GM23248 (cell line): ENCODE measurements around the gene RPL39L. TPM values are rescaled to one million over a fixed set of nuclear protein-coding genes. Genes with fewer than 3 reads are reported as not detected.

Source experiments
- DNase-seq: peaks from one replicate; pipeline ENCODE4 v3.0.0-alpha.2; 2015
- H2AFZ ChIP-seq: fragments of 200-600 bp; sonication (generic); 2 replicates; pipeline ENCODE4 v1.6.1; 2016; ENCODE audit warnings: antibody characterized with exemption
- H3F3A ChIP-seq: fragments of 200-600 bp; sonication (generic); 2 replicates; pipeline ENCODE4 v1.6.1; 2016; ENCODE audit warnings: mild to moderate bottlenecking, antibody characterized with exemption, mixed run types; ENCODE audit not compliant: insufficient read depth
- H3K27ac ChIP-seq: fragments of 200-600 bp; sonication (generic); 2 replicates; pipeline ENCODE4 v1.5.1; 2016; ENCODE audit warnings: mild to moderate bottlenecking
- H3K27me3 ChIP-seq: fragments of 200-600 bp; sonication (generic); replicated peaks from 2 replicates; pipeline ENCODE4 v1.6.1; 2016; ENCODE audit warnings: mild to moderate bottlenecking; ENCODE audit not compliant: insufficient read depth
- H3K36me3 ChIP-seq: fragments of 200-600 bp; sonication (generic); 2 replicates; pipeline ENCODE4 v1.6.1; 2016; ENCODE audit warnings: low read depth, mild to moderate bottlenecking
- H3K4me1 ChIP-seq: fragments of 200-600 bp; sonication (generic); 2 replicates; pipeline ENCODE4 v1.6.1; 2016; ENCODE audit warnings: mild to moderate bottlenecking; ENCODE audit not compliant: insufficient read depth
- H3K4me2 ChIP-seq: fragments of 200-600 bp; sonication (generic); one replicate; pipeline ENCODE4 v1.6.1; 2016; ENCODE audit warnings: mild to moderate bottlenecking; ENCODE audit not compliant: unreplicated experiment
- H3K4me3 ChIP-seq: fragments of 200-600 bp; sonication (generic); 2 replicates; pipeline ENCODE4 v1.5.1; 2016; ENCODE audit warnings: mild to moderate bottlenecking
- H3K79me2 ChIP-seq: fragments of 200-600 bp; sonication (generic); 2 replicates; pipeline ENCODE4 v1.6.1; 2016; ENCODE audit warnings: mild to moderate bottlenecking; ENCODE audit not compliant: insufficient read depth
- H3K9ac ChIP-seq: fragments of 200-600 bp; sonication (generic); 2 replicates; pipeline ENCODE4 v1.6.1; 2016; ENCODE audit warnings: mild to moderate bottlenecking
- H3K9me2 ChIP-seq: fragments of 200-600 bp; sonication (generic); 2 replicates; pipeline ENCODE4 v1.6.1; 2016; ENCODE audit warnings: mixed run types, mild to moderate bottlenecking, moderate library complexity; ENCODE audit not compliant: insufficient read depth
- H3K9me3 ChIP-seq: fragments of 200-600 bp; sonication (generic); one replicate; pipeline ENCODE4 v1.6.1; 2017; ENCODE audit warnings: low read depth
- H4K20me1 ChIP-seq: fragments of 200-600 bp; sonication (generic); 2 replicates; pipeline ENCODE4 v1.6.0; 2016; ENCODE audit not compliant: insufficient read depth
- EZH2 ChIP-seq: fragments of 200-600 bp; sonication (generic); IDR thresholded peaks from 2 replicates; pipeline ENCODE4 v1.6.1; 2018; ENCODE audit warnings: antibody characterized with exemption, mild to moderate bottlenecking; ENCODE audit not compliant: insufficient read depth, poor library complexity, severe bottlenecking
- EZH2phosphoT487 ChIP-seq: fragments of 200-600 bp; sonication (generic); IDR thresholded peaks from 2 replicates; pipeline ENCODE4 v1.6.1; 2018; ENCODE audit warnings: antibody characterized with exemption, moderate library complexity, mild to moderate bottlenecking, low read depth; ENCODE audit not compliant: insufficient read depth
- WGBS, 2 experiments: methylation state at CpG; one replicate each; pipeline ENCODE4 v1.1.6; 2015 to 2017; ENCODE audit warnings: low lambda C conversion rate in 2 of 2, low coverage in 1 of 2; ENCODE audit errors: missing lambda C conversion rate in 2 of 2; 5-methylcytosine and 5-hydroxymethylcytosine counted together
- in situ Hi-C: fragments of 300-500 bp; cut with MboI; formaldehyde crosslinking; loops from 2 replicates; pipeline ENCODE4 v1.15.0; 2020
- polyA plus RNA-seq: library from polyadenylated mRNA; unstranded; fragments of >200 nt; fragmentation: Nextera tagmentation; extraction: Ambion mirVana; gene quantifications from 2 replicates; pipeline ENCODE4 v1.2.1, GENCODE V29; 2016
- total RNA-seq: library from RNA; depleted of rRNA; stranded (reverse); fragments of >200 nt; shearing (Covaris generic); gene quantifications from 2 replicates; pipeline ENCODE4 v1.2.3, GENCODE V29; 2014

The RPL39L gene
- total and polyA plus RNA-seq, 2 experiments from 2014 or later, result 12.8 to 22.0 TPM

DNA sequence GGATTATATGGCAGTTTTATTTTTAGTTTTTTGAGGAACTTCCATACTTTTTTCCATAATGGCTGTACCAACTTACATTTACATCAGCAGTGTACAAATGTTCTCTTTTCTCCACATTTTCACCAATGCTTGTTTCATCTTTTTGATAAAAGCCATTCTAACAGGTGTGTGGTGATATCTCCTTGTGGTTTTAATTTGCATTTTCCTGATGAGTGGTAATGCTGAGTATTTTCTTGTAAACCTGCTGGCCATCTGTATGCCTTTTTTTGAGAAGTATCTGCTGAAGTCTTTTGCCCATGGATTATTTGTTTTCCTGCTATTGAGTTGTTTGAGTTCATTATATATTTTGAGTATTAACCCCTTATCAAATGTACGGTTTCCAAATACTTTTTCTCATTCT lies 50.6 kb downstream of the RPL39L start:
- Histone ChIP-seq H3K79me2 (no peaks in the 10 kb centered on the region), H2AFZ (no peak overlapping the region), H3K36me3 (no peaks in the 10 kb centered on the region), H3K4me3 (no peak overlapping the region), H3K27ac (no peak overlapping the region), H3K9me3 (no peaks in the 10 kb centered on the region), H3K27me3 (no peaks in the 10 kb centered on the region), H4K20me1 (no peaks in the 10 kb centered on the region), H3K9me2 (no peaks in the 10 kb centered on the region), H3K4me2 (no peak overlapping the region), H3F3A (no peaks in the 10 kb centered on the region), H3K9ac (no peak overlapping the region), H3K4me1 (no peaks in the 10 kb centered on the region; the same call in 1 of the 2 replicates)
- 3 to 5% methylated on average over 1 of the region's 1 CpG for WGBS, 2 experiments
- in situ Hi-C loops, result no loop called here
- no peak for DNase-seq
- TF ChIP-seq EZH2 (no peak), EZH2phosphoT487 (no peak)

DNA sequence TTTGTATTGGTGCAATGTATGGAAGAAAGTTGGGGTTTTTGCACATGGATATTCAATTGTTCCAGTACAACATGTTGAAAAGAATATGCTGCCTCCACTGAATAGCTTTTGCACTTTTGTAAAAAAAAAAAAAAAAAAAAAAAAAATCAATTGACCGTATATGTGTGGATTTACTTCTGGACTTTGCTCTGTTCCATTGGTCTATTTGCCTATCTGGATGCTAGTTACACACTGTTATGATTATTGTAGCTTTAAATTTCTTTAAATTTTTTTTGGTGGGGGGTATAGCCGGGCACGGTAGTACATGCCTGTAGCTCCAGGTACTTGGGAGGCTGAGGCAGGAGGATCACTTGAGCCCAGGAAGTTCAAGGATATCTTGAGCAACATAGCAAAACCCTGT lies 52.5 kb downstream of the RPL39L start:
- Histone ChIP-seq H3K9me2 (no peaks in the 10 kb centered on the region), H3K4me2 (no peak overlapping the region), H3F3A (no peaks in the 10 kb centered on the region), H4K20me1 (no peaks in the 10 kb centered on the region), H3K4me1 (no peaks in the 10 kb centered on the region; the same call in 1 of the 2 replicates), H3K4me3 (no peak overlapping the region), H3K79me2 (no peaks in the 10 kb centered on the region), H2AFZ (no peak overlapping the region), H3K9ac (no peak overlapping the region), H3K27ac (no peak overlapping the region), H3K9me3 (no peaks in the 10 kb centered on the region), H3K27me3 (no peaks in the 10 kb centered on the region), H3K36me3 (no peaks in the 10 kb centered on the region)
- in situ Hi-C loops, result no loop called here
- 85 to 86% methylated on average over 3 of the region's 3 CpGs for WGBS, 2 experiments
- no peak for TF ChIP-seq EZH2phosphoT487
- no peak for TF ChIP-seq EZH2
- no peak for DNase-seq

DNA sequence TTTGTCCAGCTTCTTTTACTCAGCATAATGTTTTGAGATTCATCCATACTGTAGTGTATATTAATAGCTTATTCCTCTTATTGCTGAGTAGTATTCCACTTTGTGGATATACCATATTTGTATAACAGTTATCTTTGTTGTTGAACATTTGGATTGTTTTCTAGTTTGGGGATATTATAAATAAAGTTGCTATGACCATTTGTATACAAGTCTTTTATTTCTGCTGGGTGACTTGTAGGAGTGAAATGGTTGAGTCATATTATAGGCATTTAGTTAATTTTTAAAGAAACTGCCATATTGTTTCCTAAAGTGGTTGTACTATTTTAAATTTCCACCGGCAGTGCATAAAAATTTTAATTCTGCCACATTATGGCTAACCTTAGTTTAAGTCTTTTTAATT lies 53.4 kb downstream of the RPL39L start:
- WGBS, 2 experiments, result 46 to 48% methylated on average over 1 of the region's 1 CpG
- H3K9ac ChIP-seq, result no peak overlapping the region

DNA sequence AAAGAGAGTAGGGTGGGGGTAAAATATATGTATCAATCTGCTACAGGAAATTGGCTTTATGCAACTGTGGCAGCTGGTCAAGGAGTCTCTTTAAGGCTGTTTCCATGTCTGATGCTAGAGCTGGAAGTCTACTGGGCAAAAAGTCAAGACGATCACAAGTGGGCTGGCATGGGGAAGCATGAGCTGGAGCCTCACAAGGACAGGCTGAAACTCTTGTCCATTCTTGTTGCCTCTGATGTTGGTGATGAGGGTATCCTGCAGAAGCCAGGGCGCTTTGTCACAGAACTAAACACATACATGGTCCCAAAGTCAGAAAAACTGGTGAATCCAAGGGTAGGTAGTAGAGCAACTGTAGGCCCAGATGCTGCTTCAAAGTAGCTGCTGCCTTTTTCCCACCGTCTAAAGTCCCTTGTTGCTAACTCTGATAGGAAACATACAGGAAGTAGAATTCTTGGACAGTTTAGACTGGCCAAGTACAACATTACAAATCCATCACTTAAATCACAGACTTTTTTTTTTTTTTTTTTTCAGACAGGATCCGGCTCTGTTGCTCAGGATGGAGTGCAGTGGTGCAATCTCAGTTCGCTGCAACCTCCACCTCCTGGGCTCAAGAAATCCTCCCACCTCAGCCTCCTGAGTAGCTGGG lies 54.2 kb downstream of the RPL39L start:
- DNase-seq, result no peak
- H3K36me3 ChIP-seq, result no peaks in the 10 kb centered on the region
- no peaks in the 10 kb centered on the region for H4K20me1 ChIP-seq
- H3K4me1 ChIP-seq, result no peaks in the 10 kb centered on the region; the same call in 1 of the 2 replicates
- H3K79me2 ChIP-seq, result no peaks in the 10 kb centered on the region
- no peak overlapping the region for H3K27ac ChIP-seq
- TF ChIP-seq EZH2phosphoT487 (no peak), EZH2 (no peak)
- H3K9me3 ChIP-seq, result no peaks in the 10 kb centered on the region
- in situ Hi-C loops, result no loop called here
- no peaks in the 10 kb centered on the region for H3K27me3 ChIP-seq
- H3K4me3 ChIP-seq, result no peak overlapping the region
- 55 to 57% methylated on average over 5 of the region's 5 CpGs for whole genome bisulfite sequencing, 2 experiments
- no peaks in the 10 kb centered on the region for H3F3A ChIP-seq
- H3K9me2 ChIP-seq, result no peaks in the 10 kb centered on the region
- no peak overlapping the region for H3K9ac ChIP-seq
- no peak overlapping the region for H2AFZ ChIP-seq
- H3K4me2 ChIP-seq, result no peak overlapping the region

More for the DNA sequence above, 53.4 kb downstream of the RPL39L start:
- no peaks in the 10 kb centered on the region for H3F3A ChIP-seq
- H3K4me2 ChIP-seq, result no peak overlapping the region
- no peak overlapping the region for H3K4me3 ChIP-seq
- no peaks in the 10 kb centered on the region for H3K9me2 ChIP-seq
- no peaks in the 10 kb centered on the region for H3K79me2 ChIP-seq
- H3K9me3 ChIP-seq, result no peaks in the 10 kb centered on the region
- H3K4me1 ChIP-seq, result no peaks in the 10 kb centered on the region; the same call in 1 of the 2 replicates
- H2AFZ ChIP-seq, result no peak overlapping the region
- TF ChIP-seq EZH2, result no peak
- no peak for TF ChIP-seq EZH2phosphoT487
- no peak for DNase-seq
- in situ Hi-C loops, result no loop called here
- no peaks in the 10 kb centered on the region for H4K20me1 ChIP-seq
- no peaks in the 10 kb centered on the region for H3K36me3 ChIP-seq
- no peaks in the 10 kb centered on the region for H3K27me3 ChIP-seq
- H3K27ac ChIP-seq, result no peak overlapping the region

DNA sequence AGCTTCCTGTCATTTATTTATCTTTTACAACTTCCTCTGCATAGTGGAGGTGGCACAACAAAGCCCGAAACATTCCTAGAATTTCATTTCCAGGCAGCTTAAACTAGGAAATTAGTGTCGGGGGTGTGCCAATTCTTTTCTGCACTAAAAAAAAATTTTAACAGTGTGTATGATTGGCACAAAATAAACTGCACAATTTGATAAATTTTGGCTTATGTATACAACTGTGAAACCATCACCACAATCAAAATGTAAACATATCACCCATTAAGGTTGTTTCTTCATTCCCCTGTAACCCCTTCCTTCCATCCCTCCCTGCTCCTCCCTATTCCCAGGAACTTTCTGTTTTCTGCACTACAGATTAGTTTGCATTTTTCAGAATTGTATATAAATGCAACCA lies 54.7 kb downstream of the RPL39L start:
- Histone ChIP-seq H3K4me2 (no peak overlapping the region), H3K27ac (no peak overlapping the region), H4K20me1 (no peaks in the 10 kb centered on the region), H3K27me3 (no peaks in the 10 kb centered on the region), H3K9me2 (no peaks in the 10 kb centered on the region), H3K79me2 (no peaks in the 10 kb centered on the region), H3K9ac (no peak overlapping the region), H3F3A (no peaks in the 10 kb centered on the region), H2AFZ (no peak overlapping the region), H3K36me3 (no peaks in the 10 kb centered on the region), H3K4me3 (no peak overlapping the region), H3K9me3 (no peaks in the 10 kb centered on the region), H3K4me1 (no peaks in the 10 kb centered on the region; the same call in 1 of the 2 replicates)
- 8 to 17% methylated on average over 2 of the region's 2 CpGs for WGBS, 2 experiments
- no peak for DNase-seq
- TF ChIP-seq EZH2 (no peak), EZH2phosphoT487 (no peak)
- in situ Hi-C loops, result no loop called here
